Aorta (tissue), 5 donors: Measurements from ENCODE around the gene ATP10A. TPM values are rescaled to one million over a fixed set of nuclear protein-coding genes. Genes with fewer than 3 reads are reported as not detected.

ENCODE experiments used
- ATAC-seq: fragments of 200-7000 bp; cut with Tn5 transposase; one replicate; pipeline ENCODE4 v1.9.1; 2022; ENCODE audit warnings: moderate library complexity; ENCODE audit not compliant: low FRiP score
- DNase-seq, 2 donors: peaks; one replicate each; pipeline ENCODE4 v3.0.0-alpha.2; 2020
- H3K27ac ChIP-seq, 2 donors: one replicate each; pipeline ENCODE4 v1.5.1; 2013; ENCODE audit warnings: low read length in 2 of 2, mild to moderate bottlenecking in 2 of 2, moderate library complexity in 2 of 2, control low read depth in 1 of 2, inconsistent platforms in 1 of 2, low read depth in 1 of 2
- H3K27me3 ChIP-seq, 2 donors: one replicate each; pipeline ENCODE4 v1.6.1; 2013; ENCODE audit warnings: control low read depth in 1 of 2, low read length in 1 of 2, mild to moderate bottlenecking in 1 of 2, moderate library complexity in 1 of 2; ENCODE audit not compliant: insufficient read depth in 2 of 2, control insufficient read depth in 1 of 2
- H3K36me3 ChIP-seq, 2 donors: one replicate each; pipeline ENCODE4 v1.6.1; 2013; ENCODE audit warnings: control low read depth in 1 of 2, low read length in 1 of 2, mild to moderate bottlenecking in 1 of 2; ENCODE audit not compliant: insufficient read depth in 2 of 2, control insufficient read depth in 1 of 2
- H3K4me1 ChIP-seq, 2 donors: one replicate each; pipeline ENCODE4 v1.6.1; 2013; ENCODE audit warnings: low read length in 2 of 2, control low read depth in 1 of 2, mild to moderate bottlenecking in 1 of 2, moderate library complexity in 1 of 2; ENCODE audit not compliant: insufficient read depth in 2 of 2, control insufficient read depth in 1 of 2
- H3K4me3 ChIP-seq, 2 donors: one replicate each; pipeline ENCODE4 v1.5.1; 2013; ENCODE audit warnings: low read length in 2 of 2, control low read depth in 1 of 2, mild to moderate bottlenecking in 1 of 2
- H3K9me3 ChIP-seq: one replicate; pipeline ENCODE4 v1.6.1; 2013; ENCODE audit warnings: mild to moderate bottlenecking, low read length; ENCODE audit not compliant: control insufficient read depth
- WGBS, 2 donors: extraction: QIAGEN DNeasy Blood & Tissue Kit; methylation state at CpG; one replicate each; pipeline ENCODE4 v1.1.7; 2013; 5-methylcytosine and 5-hydroxymethylcytosine counted together
- intact Hi-C, 2 donors: fragments of 100-400 bp; cut with DNase I; formaldehyde crosslinking; loops; one replicate each; pipeline versions ENCODE4 v1.14.2 to v1.15.0; 2022
- polyA plus RNA-seq, 2 donors: library from polyadenylated mRNA; stranded (reverse); fragments of 200-250 nt; gene quantifications; one replicate each; pipeline ENCODE4 v1.2.3, GENCODE V29; 2013
- total RNA-seq, 2 donors: library from RNA; stranded (reverse); fragmentation: NEBNext Ultra II Directional; extraction: Animal tissue kit (Norgen Biotek cat#: 25700); gene quantifications; one replicate each; pipeline ENCODE4 v1.2.1, GENCODE V29; 2021
- donor health status: healthy with polysubstance abuse.
- donor health status: Bipolar disorder and iron deficiency.
- donor health status: DM: no; HTN: no; CAD: no.
- donor health status: DM: no; HTN: no; CAD: no.
- donor health status: DM: yes; HTN: yes; CAD: no.

ATP10A gene
- total and polyA plus RNA-seq, 4 donors = 3.6 to 55.0 (median 22.2) TPM

GRCh38 chr15:25714538-25714840 lies 148.6 kb downstream of the ATP10A start:
- H3K27ac ChIP-seq = no peak overlapping the region
- DNase-seq = peak in 1 of 2 donors; percentile 42
- H3K4me1 ChIP-seq = peaks cover 0 to 4% of the 10 kb centered on the region in 2 donors
- intact Hi-C loops = loop anchor here in 1 of 2 donors (10.0 kb wide), 1 partner anchor 140 kb away; no protein-coding TSS in a partner anchor
- WGBS, 2 donors = 82 to 87% methylated on average over 3 of the region's 3 CpGs
- no peak for ATAC-seq
- H3K4me3 ChIP-seq = no peak overlapping the region
- H3K36me3 ChIP-seq = peaks cover 0 to 2% of the 10 kb centered on the region in 2 donors
- H3K27me3 ChIP-seq = no peaks in the 10 kb centered on the region
- no peaks in the 10 kb centered on the region for H3K9me3 ChIP-seq

GRCh38 chr15:25713736-25714537 lies 149.2 kb downstream of the ATP10A start:
- Histone ChIP-seq H3K9me3 (no peaks in the 10 kb centered on the region), H3K27ac (no peak overlapping the region), H3K36me3 (peaks cover 0 to 2% of the 10 kb centered on the region in 2 donors), H3K27me3 (no peaks in the 10 kb centered on the region), H3K4me3 (no peak overlapping the region), H3K4me1 (peaks cover 0 to 4% of the 10 kb centered on the region in 2 donors)
- DNase-seq (peak in 1 of 2 donors; percentile 69), ATAC-seq (no peak)
- intact Hi-C loops = loop anchor here in 1 of 2 donors (10.0 kb wide), 1 partner anchor 141 kb away; no protein-coding TSS in a partner anchor
- 94 to 95% methylated on average over 35 of the region's 35 CpGs for WGBS, 2 donors

- H3K36me3 ChIP-seq = peaks cover 0 to 2% of the 10 kb centered on the region in 2 donors
- ATAC-seq (no peak), DNase-seq (peak in 1 of 2 donors; percentile 45)
- H3K27me3 ChIP-seq = no peaks in the 10 kb centered on the region
- intact Hi-C loops = loop anchor here in 1 of 2 donors (10.0 kb wide), 1 partner anchor 142 kb away; no protein-coding TSS in a partner anchor
- WGBS, 2 donors = 76 to 81% methylated on average over 5 of the region's 5 CpGs
- H3K4me1 ChIP-seq = no peaks in the 10 kb centered on the region
- no peak overlapping the region for H3K27ac ChIP-seq
- no peak overlapping the region for H3K4me3 ChIP-seq
- H3K9me3 ChIP-seq = no peaks in the 10 kb centered on the region
These were observed 150.2 kb downstream of the ATP10A start for GRCh38 chr15:25712961-25713355.

GRCh38 chr15:25712192-25712960 lies 150.8 kb downstream of the ATP10A start:
- H3K4me1 ChIP-seq = no peaks in the 10 kb centered on the region
- H3K36me3 ChIP-seq = peaks cover 0 to 2% of the 10 kb centered on the region in 2 donors
- H3K27ac ChIP-seq = no peak overlapping the region
- H3K9me3 ChIP-seq = no peaks in the 10 kb centered on the region
- WGBS, 2 donors = 90 to 93% methylated on average over 9 of the region's 9 CpGs
- H3K27me3 ChIP-seq = no peaks in the 10 kb centered on the region
- DNase-seq = peak in 1 of 2 donors; percentile 51
- intact Hi-C loops = loop anchor here in 1 of 2 donors (10.0 kb wide), 1 partner anchor 142 kb away; no protein-coding TSS in a partner anchor
- no peak for ATAC-seq
- H3K4me3 ChIP-seq = no peak overlapping the region

- Histone ChIP-seq H3K4me3 (no peak overlapping the region), H3K4me1 (no peaks in the 10 kb centered on the region), H3K27me3 (no peaks in the 10 kb centered on the region), H3K9me3 (no peaks in the 10 kb centered on the region), H3K36me3 (peaks cover 0 to 2% of the 10 kb centered on the region in 2 donors), H3K27ac (no peak overlapping the region)
- ATAC-seq = no peak
- 85 to 90% methylated on average over 8 of the region's 8 CpGs for WGBS, 2 donors
- intact Hi-C loops = loop anchor here in 1 of 2 donors (10.0 kb wide), 1 partner anchor 143 kb away; no protein-coding TSS in a partner anchor
- DNase-seq = peak in 1 of 2 donors; percentile 38
These were observed 151.4 kb downstream of the ATP10A start for GRCh38 chr15:25711691-25712090.

GRCh38 chr15:25711164-25711563 lies 152.0 kb downstream of the ATP10A start:
- DNase-seq (peak in 1 of 2 donors; percentile 33), ATAC-seq (no peak)
- no peaks in the 10 kb centered on the region for H3K4me1 ChIP-seq
- no peak overlapping the region for H3K4me3 ChIP-seq
- peaks cover 0 to 2% of the 10 kb centered on the region in 2 donors for H3K36me3 ChIP-seq
- intact Hi-C loops = loop anchor here in 1 of 2 donors (10.0 kb wide), 1 partner anchor 144 kb away; no protein-coding TSS in a partner anchor
- no peaks in the 10 kb centered on the region for H3K27me3 ChIP-seq
- no peak overlapping the region for H3K27ac ChIP-seq
- 90 to 93% methylated on average over 9 of the region's 9 CpGs for WGBS, 2 donors
- H3K9me3 ChIP-seq = no peaks in the 10 kb centered on the region

- intact Hi-C loops = loop anchor here in 1 of 2 donors (10.0 kb wide), 1 partner anchor 145 kb away; no protein-coding TSS in a partner anchor
- ATAC-seq (no peak), DNase-seq (peak in 1 of 2 donors; percentile 85)
- 55 to 56% methylated on average over 10 of the region's 10 CpGs for WGBS, 2 donors
- Histone ChIP-seq H3K9me3 (no peaks in the 10 kb centered on the region), H3K27ac (no peak overlapping the region), H3K27me3 (no peaks in the 10 kb centered on the region), H3K4me1 (no peaks in the 10 kb centered on the region), H3K4me3 (no peak overlapping the region), H3K36me3 (peaks cover 0 to 1% of the 10 kb centered on the region in 2 donors)
These were observed 152.9 kb downstream of the ATP10A start for GRCh38 chr15:25710184-25710583.

GRCh38 chr15:25709437-25710159 lies 153.5 kb downstream of the ATP10A start:
- H3K4me3 ChIP-seq = no peak overlapping the region
- no peaks in the 10 kb centered on the region for H3K4me1 ChIP-seq
- H3K9me3 ChIP-seq = no peaks in the 10 kb centered on the region
- ATAC-seq (no peak), DNase-seq (peak in 1 of 2 donors; percentile 59)
- WGBS, 2 donors = 91 to 94% methylated on average over 19 of the region's 19 CpGs
- no peak overlapping the region for H3K27ac ChIP-seq
- H3K27me3 ChIP-seq = no peaks in the 10 kb centered on the region
- no peaks in the 10 kb centered on the region for H3K36me3 ChIP-seq
- intact Hi-C loops = loop anchor here in 1 of 2 donors (10.0 kb wide), 1 partner anchor 145 kb away; no protein-coding TSS in a partner anchor
